Calu3 (cell line): ENCODE measurements around the gene MYO9A. TPM values are rescaled to one million over a fixed set of nuclear protein-coding genes. Genes with fewer than 3 reads are reported as not detected.

ENCODE experiments used
- BruUV-seq: library from RNA; stranded (reverse); fragments of 400-500 nt; replicated peaks from 2 replicates; lab custom pipeline; 2021; lab: Mats Ljungman, UMichigan
- CTCF ChIA-PET: fragments of 300-600 bp; sonication (Branson Sonifier 250); formaldehyde crosslinking; loops from one replicate; lab custom pipeline; 2022; ENCODE audit warnings: antibody characterized with exemption; lab: Charles Lee
- DNase-seq: peaks from one replicate; pipeline ENCODE4 v3.0.0; 2022
- H3K27ac Mint-ChIP-seq: one replicate; pipeline ENCODE4 v1.8.0; 2022; ENCODE audit warnings: mixed read lengths; ENCODE audit not compliant: unreplicated experiment
- H3K27me3 Mint-ChIP-seq: one replicate; pipeline ENCODE4 v1.8.0; 2022; ENCODE audit warnings: mixed read lengths; ENCODE audit not compliant: unreplicated experiment
- H3K36me3 Mint-ChIP-seq: one replicate; pipeline ENCODE4 v1.8.0; 2022; ENCODE audit warnings: mild to moderate bottlenecking, moderate library complexity, mixed read lengths; ENCODE audit not compliant: insufficient read depth, unreplicated experiment
- H3K4me1 Mint-ChIP-seq: one replicate; pipeline ENCODE4 v1.8.0; 2022; ENCODE audit warnings: mild to moderate bottlenecking, low read depth, mixed read lengths; ENCODE audit not compliant: unreplicated experiment
- H3K4me3 Mint-ChIP-seq: one replicate; pipeline ENCODE4 v1.8.0; 2022; ENCODE audit warnings: mild to moderate bottlenecking, low read depth, moderate library complexity, mixed read lengths; ENCODE audit not compliant: unreplicated experiment
- H3K9me3 Mint-ChIP-seq: one replicate; pipeline ENCODE4 v1.8.0; 2022; ENCODE audit warnings: low read depth, mixed read lengths; ENCODE audit not compliant: unreplicated experiment
- CTCF ChIP-seq: fragments of 200-600 bp; IDR thresholded peaks from one replicate; pipeline ENCODE4 v1.8.0; 2022; ENCODE audit warnings: antibody characterized with exemption; ENCODE audit not compliant: unreplicated experiment
- intact Hi-C: fragments of 100-400 bp; cut with micrococcal nuclease; formaldehyde crosslinking; loops from one replicate; pipeline ENCODE4 v1.10.0; 2022; ENCODE audit not compliant: unreplicated experiment
- total RNA-seq: library from RNA; stranded (reverse); gene quantifications from 2 replicates; pipeline ENCODE4 v1.2.3, GENCODE V29; 2022

The MYO9A gene
- total RNA-seq, 1 experiment from 2014 or later, result 32.8 TPM

- no TSS peak for BruUV-seq
- intact Hi-C loops, result loop anchor here (10.0 kb wide), 3 partner anchors 109 to 709 kb away; no protein-coding TSS in a partner anchor
- Mint-ChIP-seq H3K9me3 (no peaks in the 10 kb centered on the region), H3K27me3 (no peaks in the 10 kb centered on the region), H3K36me3 (peaks cover 15% of the 10 kb centered on the region), H3K27ac (no peak overlapping the region), H3K4me3 (no peak overlapping the region), H3K4me1 (peaks cover 22% of the 10 kb centered on the region)
- CTCF ChIA-PET, result interaction anchor here (0.5 to 1.2 kb wide), 4 partner anchors 17 to 223 kb away, joined by 3 to 7 read pairs (median 4); no protein-coding TSS in a partner anchor
- no peak for TF ChIP-seq CTCF
- no peak for DNase-seq
Observed at GRCh38 chr15:72153269-72154000, 35.5 kb upstream of the MYO9A start.

DNA sequence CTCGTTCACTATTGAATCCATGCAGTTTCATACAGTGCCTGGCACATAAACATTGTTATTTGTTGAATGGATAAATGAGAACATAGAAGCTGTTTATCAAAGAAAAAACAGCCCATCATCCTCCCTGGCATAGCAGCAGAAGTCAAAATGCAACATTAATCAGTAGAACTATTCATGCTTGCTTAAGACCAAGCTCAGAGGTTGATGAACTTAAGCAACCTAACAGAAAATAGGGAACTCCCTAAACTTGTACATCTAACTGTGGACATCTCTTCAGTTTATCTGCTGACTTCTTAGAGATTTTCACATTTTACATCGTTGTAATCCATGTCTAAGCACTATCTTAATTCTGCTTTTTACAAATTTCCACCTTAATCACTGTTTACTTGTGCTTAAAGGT, 29.5 kb upstream of the MYO9A start:
- intact Hi-C loops, result no loop called here

GRCh38 chr15:72146934-72147333, 29.0 kb upstream of the MYO9A start:
- CTCF ChIA-PET, result interaction anchor here (0.6 kb wide), 1 partner anchor 36 kb away, joined by 3 read pairs; no protein-coding TSS in a partner anchor
- intact Hi-C loops, result no loop called here
- no peaks in the 10 kb centered on the region for H3K36me3 Mint-ChIP-seq
- H3K4me3 Mint-ChIP-seq, result no peak overlapping the region
- H3K9me3 Mint-ChIP-seq, result no peaks in the 10 kb centered on the region
- DNase-seq, result no peak
- H3K4me1 Mint-ChIP-seq, result peaks cover under 1% of the 10 kb centered on the region
- BruUV-seq, result no TSS peak
- H3K27me3 Mint-ChIP-seq, result no peaks in the 10 kb centered on the region
- no peak overlapping the region for H3K27ac Mint-ChIP-seq
- TF ChIP-seq CTCF, result no peak

More for the DNA sequence above, 29.5 kb upstream of the MYO9A start:
- BruUV-seq, result no TSS peak
- Mint-ChIP-seq H3K27me3 (no peaks in the 10 kb centered on the region), H3K4me1 (no peaks in the 10 kb centered on the region), H3K9me3 (no peaks in the 10 kb centered on the region), H3K4me3 (no peak overlapping the region), H3K27ac (no peak overlapping the region), H3K36me3 (no peaks in the 10 kb centered on the region)
- no peak for TF ChIP-seq CTCF
- CTCF ChIA-PET, result interaction anchor here (0.6 kb wide), 1 partner anchor 36 kb away, joined by 3 read pairs; no protein-coding TSS in a partner anchor
- DNase-seq, result no peak

DNA sequence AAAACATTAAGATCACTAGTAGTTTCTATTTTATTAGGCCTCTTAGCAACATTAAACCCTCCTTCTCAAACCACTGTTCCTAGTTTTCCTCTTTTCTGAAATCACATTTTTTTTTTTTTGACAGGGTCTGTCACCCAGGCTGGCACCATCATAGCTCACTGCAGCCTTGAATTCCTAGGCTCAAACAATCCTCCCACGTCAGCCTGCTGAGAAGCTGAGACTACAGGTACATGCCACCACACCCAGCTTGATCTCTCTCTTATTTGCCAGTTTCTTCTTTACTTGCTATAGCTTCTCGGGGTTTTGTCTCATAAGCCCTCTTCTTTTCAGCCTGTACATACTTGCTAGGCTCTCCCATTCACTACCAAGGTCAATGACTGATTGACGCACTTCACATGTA, 28.3 kb upstream of the MYO9A start:
- Mint-ChIP-seq H3K4me1 (peaks cover 8% of the 10 kb centered on the region), H3K4me3 (no peak overlapping the region), H3K27me3 (no peaks in the 10 kb centered on the region), H3K27ac (no peak overlapping the region), H3K9me3 (no peaks in the 10 kb centered on the region), H3K36me3 (no peaks in the 10 kb centered on the region)
- CTCF ChIA-PET, result no interaction called here
- no peak for DNase-seq
- intact Hi-C loops, result no loop called here
- no TSS peak for BruUV-seq
- TF ChIP-seq CTCF, result no peak
